IPS-20b (cell line): ENCODE data around the gene WBP11.

Experiments
- H3K27ac ChIP-seq: one replicate; pipeline ENCODE4 v1.5.1; 2013; ENCODE audit warnings: low read length
- H3K27me3 ChIP-seq: 2 replicates; pipeline ENCODE4 v1.6.1; 2013; ENCODE audit warnings: mild to moderate bottlenecking, low read length, inconsistent platforms; ENCODE audit not compliant: insufficient read depth
- H3K36me3 ChIP-seq: 2 replicates; pipeline ENCODE4 v1.6.1; 2013; ENCODE audit warnings: low read depth, mild to moderate bottlenecking, inconsistent platforms, low read length, moderate library complexity; ENCODE audit not compliant: insufficient read depth
- H3K4me1 ChIP-seq: 2 replicates; pipeline ENCODE4 v1.6.1; 2013; ENCODE audit warnings: mild to moderate bottlenecking, control low read depth, inconsistent platforms, low read length, moderate library complexity; ENCODE audit not compliant: insufficient read depth
- H3K4me3 ChIP-seq: 2 replicates; pipeline ENCODE4 v1.5.1; 2013; ENCODE audit warnings: mild to moderate bottlenecking, low read length, inconsistent platforms
- H3K9ac ChIP-seq: 2 replicates; pipeline ENCODE4 v1.6.1; 2013; ENCODE audit warnings: low read depth, mild to moderate bottlenecking, inconsistent platforms, low read length, moderate library complexity
- H3K9me3 ChIP-seq: 2 replicates; pipeline ENCODE4 v1.6.1; 2013; ENCODE audit warnings: mild to moderate bottlenecking, low read depth, low read length, inconsistent platforms; ENCODE audit not compliant: insufficient read depth

The WBP11 gene

GRCh38 chr12:14811486-14811885 lies 8.2 kb upstream of the WBP11 start:
- no peaks in the 10 kb centered on the region for H3K4me1 ChIP-seq
- H3K9ac ChIP-seq: no peak overlapping the region
- H3K36me3 ChIP-seq: no peaks in the 10 kb centered on the region
- no peak overlapping the region for H3K4me3 ChIP-seq
- no peaks in the 10 kb centered on the region for H3K27me3 ChIP-seq
- no peaks in the 10 kb centered on the region for H3K9me3 ChIP-seq
- no peak overlapping the region for H3K27ac ChIP-seq

- H3K4me3 ChIP-seq: no peak overlapping the region
- H3K4me1 ChIP-seq: no peaks in the 10 kb centered on the region
- no peaks in the 10 kb centered on the region for H3K9me3 ChIP-seq
- H3K27ac ChIP-seq: no peak overlapping the region
- no peaks in the 10 kb centered on the region for H3K36me3 ChIP-seq
- no peak overlapping the region for H3K9ac ChIP-seq
- no peaks in the 10 kb centered on the region for H3K27me3 ChIP-seq
Observed at GRCh38 chr12:14810953-14811483, 7.7 kb upstream of the WBP11 start.

GRCh38 chr12:14810167-14810952 lies 7.1 kb upstream of the WBP11 start:
- Histone ChIP-seq H3K36me3 (no peaks in the 10 kb centered on the region), H3K4me3 (no peak overlapping the region), H3K4me1 (no peaks in the 10 kb centered on the region), H3K27me3 (no peaks in the 10 kb centered on the region), H3K9me3 (no peaks in the 10 kb centered on the region), H3K27ac (no peak overlapping the region), H3K9ac (no peak overlapping the region)

- peak overlapping the region; percentile 86 for H3K9ac ChIP-seq
- peak overlapping the region; percentile 79 for H3K4me3 ChIP-seq
- H3K27me3 ChIP-seq: no peaks in the 10 kb centered on the region
- H3K36me3 ChIP-seq: peaks cover 13% of the 10 kb centered on the region; the same call in 1 of the 2 replicates
- peaks cover 9% of the 10 kb centered on the region; the same call in 1 of the 2 replicates for H3K4me1 ChIP-seq
- H3K9me3 ChIP-seq: no peaks in the 10 kb centered on the region
- H3K27ac ChIP-seq: peak overlapping the region; percentile 19
Observed at GRCh38 chr12:14803830-14804160, 517 bp upstream of the WBP11 start.

GRCh38 chr12:14802721-14803010 lies 612 bp downstream of the WBP11 start:
- H3K9me3 ChIP-seq: no peaks in the 10 kb centered on the region
- H3K4me3 ChIP-seq: peak overlapping the region; percentile 79
- H3K9ac ChIP-seq: peak overlapping the region; percentile 96
- H3K36me3 ChIP-seq: peaks cover 25% of the 10 kb centered on the region
- H3K27ac ChIP-seq: peak overlapping the region; percentile 85
- H3K27me3 ChIP-seq: no peaks in the 10 kb centered on the region
- peaks cover 9% of the 10 kb centered on the region; the same call in 1 of the 2 replicates for H3K4me1 ChIP-seq

- peak overlapping the region; percentile 79 for H3K4me3 ChIP-seq
Observed at GRCh38 chr12:14802247-14802646, 1.0 kb downstream of the WBP11 start.

GRCh38 chr12:14795028-14795448 lies 8.2 kb downstream of the WBP11 start:
- peaks cover 98% of the 10 kb centered on the region for H3K36me3 ChIP-seq
- no peaks in the 10 kb centered on the region for H3K27me3 ChIP-seq
- no peaks in the 10 kb centered on the region for H3K9me3 ChIP-seq
- no peaks in the 10 kb centered on the region for H3K4me1 ChIP-seq
- no peak overlapping the region for H3K27ac ChIP-seq
- H3K9ac ChIP-seq: no peak overlapping the region
- H3K4me3 ChIP-seq: no peak overlapping the region

More at GRCh38 chr12:14802247-14802646, 1.0 kb downstream of the WBP11 start:
- Histone ChIP-seq H3K4me1 (peaks cover 9% of the 10 kb centered on the region; the same call in 1 of the 2 replicates), H3K9me3 (no peaks in the 10 kb centered on the region), H3K36me3 (peaks cover 29% of the 10 kb centered on the region), H3K9ac (peak overlapping the region; percentile 96), H3K27ac (peak overlapping the region; percentile 85), H3K27me3 (no peaks in the 10 kb centered on the region)

- no peak overlapping the region for H3K27ac ChIP-seq
- H3K4me3 ChIP-seq: no peak overlapping the region
- peaks cover 65% of the 10 kb centered on the region for H3K36me3 ChIP-seq
- no peaks in the 10 kb centered on the region for H3K9me3 ChIP-seq
- no peak overlapping the region for H3K9ac ChIP-seq
- no peaks in the 10 kb centered on the region for H3K4me1 ChIP-seq
- no peaks in the 10 kb centered on the region for H3K27me3 ChIP-seq
Observed at GRCh38 chr12:14785568-14785967, 17.7 kb downstream of the WBP11 start.

- Histone ChIP-seq H3K36me3 (peaks cover 54% of the 10 kb centered on the region), H3K4me3 (no peak overlapping the region), H3K4me1 (no peaks in the 10 kb centered on the region), H3K27ac (no peak overlapping the region), H3K27me3 (no peaks in the 10 kb centered on the region), H3K9me3 (no peaks in the 10 kb centered on the region), H3K9ac (no peak overlapping the region)
Observed at GRCh38 chr12:14784471-14784870, 18.8 kb downstream of the WBP11 start.

GRCh38 chr12:14782756-14783155 lies 20.5 kb downstream of the WBP11 start:
- no peak overlapping the region for H3K27ac ChIP-seq
- no peaks in the 10 kb centered on the region for H3K4me1 ChIP-seq
- peaks cover 37% of the 10 kb centered on the region for H3K36me3 ChIP-seq
- H3K27me3 ChIP-seq: no peaks in the 10 kb centered on the region
- H3K4me3 ChIP-seq: no peak overlapping the region
- H3K9ac ChIP-seq: no peak overlapping the region
- H3K9me3 ChIP-seq: no peaks in the 10 kb centered on the region

- Histone ChIP-seq H3K4me1 (0 out of 2 replicates have a peak, but pooled peaks cover 4% of the 10 kb centered on the region), H3K4me3 (no peak overlapping the region), H3K27me3 (no peaks in the 10 kb centered on the region), H3K36me3 (peaks cover 25% of the 10 kb centered on the region), H3K27ac (no peak overlapping the region), H3K9me3 (no peaks in the 10 kb centered on the region), H3K9ac (no peak overlapping the region)
Observed at GRCh38 chr12:14781563-14781962, 21.7 kb downstream of the WBP11 start.

GRCh38 chr12:14780859-14781258 lies 22.4 kb downstream of the WBP11 start:
- Histone ChIP-seq H3K36me3 (peaks cover 18% of the 10 kb centered on the region), H3K4me3 (no peak overlapping the region), H3K4me1 (peaks cover 9% of the 10 kb centered on the region; the same call in 1 of the 2 replicates), H3K9ac (no peak overlapping the region), H3K27me3 (no peaks in the 10 kb centered on the region), H3K27ac (no peak overlapping the region), H3K9me3 (no peaks in the 10 kb centered on the region)
